A549 (cell line): ENCODE results near the gene IRF4. TPM values are rescaled to one million over a fixed set of nuclear protein-coding genes. Genes with fewer than 3 reads are reported as not detected.

Source experiments
- polyA plus RNA-seq, 4 experiments: library from polyadenylated mRNA; depleted of rRNA in 3 of 4; stranded (reverse); fragments of >200 nt; fragmentation: RNase III in 1 of 4; extraction: RNeasy Plus Mini Kit Qiagen cat#74134 plus additional on column Dnase treatment in 1 of 4; gene quantifications; 2 replicates in 3 of 4; 3 replicates in 1 of 4; pipeline ENCODE4 v1.2.3, GENCODE V29; 2011 to 2017

Gene IRF4
- polyA plus RNA-seq, 2 of the 4 experiments (the other 2 are of a cell fraction) = 0.03 TPM

Other genes with a start within 250 kb of the IRF4 start
- 6.2 and 7.5 TPM in 2 replicates for gene DUSP22, start 99.3 kb upstream of the IRF4 start, polyA plus RNA-seq (2011; rRNA removed)
- 10.6 to 12.6 TPM (median 11.3 TPM) in 3 replicates for gene DUSP22, start 99.3 kb upstream of the IRF4 start, polyA plus RNA-seq (2017; fragmentation: RNase III; extraction: RNeasy Plus Mini Kit Qiagen cat#74134 plus additional on column Dnase treatment)